Lung (tissue), 12 donors: ENCODE results near the gene FBXO22. TPM values are rescaled to one million over a fixed set of nuclear protein-coding genes. Genes with fewer than 3 reads are reported as not detected.
A peak's percentile ranks its signal among the peaks of the same experiment; 100 is the strongest.
"Not testable (repeated sequence)": the region's sequence is repeated elsewhere in the genome, so short reads cannot be mapped to it uniquely, and the experiment has no call there.

Experiments used
- ATAC-seq: fragments of 200-7000 bp; cut with Tn5 transposase; one replicate; pipeline ENCODE4 v1.9.1; 2020; ENCODE audit warnings: moderate number of reproducible peaks; ENCODE audit not compliant: insufficient read depth, low FRiP score
- DNase-seq, 3 donors: peaks; one replicate each; pipeline ENCODE4 v3.0.0-alpha.2; 2013 to 2017
- H3K27ac ChIP-seq, 2 donors: one replicate each; pipeline ENCODE4 v1.5.1; 2013; ENCODE audit warnings: mild to moderate bottlenecking in 2 of 2, moderate library complexity in 2 of 2, control low read depth in 1 of 2, inconsistent platforms in 1 of 2, low read depth in 1 of 2, low read length in 1 of 2
- H3K27me3 ChIP-seq, 3 donors: one replicate each; pipeline ENCODE4 v1.5.1; 2013; ENCODE audit warnings: low read length in 2 of 3; ENCODE audit not compliant: control insufficient read depth in 3 of 3, insufficient read depth in 3 of 3
- H3K36me3 ChIP-seq, 4 donors: one replicate each; pipeline ENCODE4 v1.5.1; 2013; ENCODE audit warnings: low read length in 4 of 4, mild to moderate bottlenecking in 1 of 4, moderate library complexity in 1 of 4; ENCODE audit not compliant: control insufficient read depth in 4 of 4, insufficient read depth in 4 of 4
- H3K4me1 ChIP-seq, 5 donors: one replicate each; pipeline ENCODE4 v1.5.1; 2013; ENCODE audit warnings: low read length in 5 of 5, mild to moderate bottlenecking in 2 of 5, moderate library complexity in 1 of 5; ENCODE audit not compliant: control insufficient read depth in 5 of 5, insufficient read depth in 5 of 5
- H3K4me3 ChIP-seq: one replicate; pipeline ENCODE4 v1.5.1; 2013; ENCODE audit warnings: mild to moderate bottlenecking, control low read depth, moderate library complexity
- H3K9ac ChIP-seq, 2 donors: one replicate each; pipeline ENCODE4 v1.5.1; 2013; ENCODE audit warnings: low read length in 2 of 2, control low read depth in 1 of 2; ENCODE audit not compliant: insufficient read depth in 1 of 2
- H3K9me3 ChIP-seq, 4 donors: one replicate each; pipeline ENCODE4 v1.5.1; 2013; ENCODE audit warnings: low read length in 3 of 4, mild to moderate bottlenecking in 1 of 4, moderate library complexity in 1 of 4; ENCODE audit not compliant: control insufficient read depth in 4 of 4, insufficient read depth in 3 of 4
- CTCF ChIP-seq: IDR thresholded peaks from 2 replicates; pipeline ENCODE4 v1.5.1; 2012; ENCODE audit warnings: mild to moderate bottlenecking; ENCODE audit errors: control extremely low read depth, extremely low read depth
- WGBS, 2 donors: extraction: QIAGEN DNeasy Blood & Tissue Kit; methylation state at CpG; one replicate each; pipeline ENCODE4 v1.1.7; 2013; 5-methylcytosine and 5-hydroxymethylcytosine counted together
- polyA plus RNA-seq, 2 donors: library from polyadenylated mRNA; stranded (reverse); fragments of 200-250 nt; gene quantifications; one replicate each; pipeline ENCODE4 v1.2.1, GENCODE V29; 2013
- total RNA-seq, 2 donors: library from RNA; depleted of rRNA in 1 of 2; stranded (reverse); fragments of >200 nt in 1 of 2; gene quantifications; one replicate each; pipeline ENCODE4 v1.2.1, GENCODE V29; 2014 to 2021
- donor health status: control.
- donor health status: control.
- donor health status: Bipolar disorder and iron deficiency.
- donor health status: healthy.
- donor health status: DM: yes; HTN: yes; CAD: no.

Gene FBXO22
- total and polyA plus RNA-seq, 4 donors: 8.6 to 29.6 (median 20.8) TPM

GRCh38 chr15:75895731-75896130 is 7.9 kb upstream of the FBXO22 start:
- no peak overlapping the region for H3K27ac ChIP-seq
- H3K9me3 ChIP-seq: no peaks in the 10 kb centered on the region
- ATAC-seq: no peak
- no peak for TF ChIP-seq CTCF
- no peak overlapping the region for H3K9ac ChIP-seq
- WGBS, 2 donors: 61 to 73% methylated on average over 2 of the region's 2 CpGs
- H3K27me3 ChIP-seq: no peaks in the 10 kb centered on the region
- no peak overlapping the region for H3K4me3 ChIP-seq
- peaks cover 0 to 20% (median 2%) of the 10 kb centered on the region in 4 donors for H3K36me3 ChIP-seq
- no peak for DNase-seq
- peaks cover 0 to 3% (median 0%) of the 10 kb centered on the region in 5 donors for H3K4me1 ChIP-seq

DNA sequence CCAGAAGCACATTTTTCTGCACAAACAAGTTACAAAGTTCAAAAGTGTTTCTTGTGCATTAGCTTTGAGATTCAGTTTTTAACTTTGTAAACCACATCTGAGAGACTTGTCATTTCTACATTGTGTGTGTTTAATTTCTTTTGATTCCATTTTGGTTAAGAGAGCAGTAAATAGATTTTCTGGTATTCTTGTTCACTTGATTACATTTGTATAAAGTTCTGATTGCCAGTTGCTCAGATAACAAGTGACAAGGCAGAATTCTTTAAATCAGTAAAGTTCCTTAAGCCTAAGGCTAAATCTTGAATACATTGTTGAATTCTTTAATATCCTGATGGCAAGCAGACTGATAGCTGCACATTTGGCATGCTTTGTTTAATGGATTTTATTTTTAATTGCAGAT is 3.1 kb upstream of the FBXO22 start:
- no peak for DNase-seq
- Histone ChIP-seq H3K4me1 (peaks cover 0 to 3% (median 0%) of the 10 kb centered on the region in 5 donors), H3K27ac (no peak overlapping the region), H3K9me3 (peaks cover 0 to 3% (median 0%) of the 10 kb centered on the region in 4 donors), H3K27me3 (no peaks in the 10 kb centered on the region), H3K36me3 (peaks cover 0 to 9% (median 4%) of the 10 kb centered on the region in 4 donors), H3K9ac (no peak overlapping the region), H3K4me3 (no peak overlapping the region)
- TF ChIP-seq CTCF: no peak
- no peak for ATAC-seq

GRCh38 chr15:75902129-75902557 is 1.5 kb upstream of the FBXO22 start:
- Histone ChIP-seq H3K4me1 (peaks cover 0 to 3% (median 0%) of the 10 kb centered on the region in 5 donors), H3K27ac (no peak overlapping the region), H3K9ac (no peak overlapping the region), H3K36me3 (peaks cover 0 to 16% (median 4%) of the 10 kb centered on the region in 4 donors), H3K9me3 (peaks cover 0 to 3% (median 0%) of the 10 kb centered on the region in 4 donors), H3K27me3 (no peaks in the 10 kb centered on the region), H3K4me3 (no peak overlapping the region)
- no peak for TF ChIP-seq CTCF
- ATAC-seq: no peak
- 23 to 48% methylated on average over 8 of the region's 8 CpGs for WGBS, 2 donors
- DNase-seq: peak in 1 of 3 donors; percentile 18

DNA sequence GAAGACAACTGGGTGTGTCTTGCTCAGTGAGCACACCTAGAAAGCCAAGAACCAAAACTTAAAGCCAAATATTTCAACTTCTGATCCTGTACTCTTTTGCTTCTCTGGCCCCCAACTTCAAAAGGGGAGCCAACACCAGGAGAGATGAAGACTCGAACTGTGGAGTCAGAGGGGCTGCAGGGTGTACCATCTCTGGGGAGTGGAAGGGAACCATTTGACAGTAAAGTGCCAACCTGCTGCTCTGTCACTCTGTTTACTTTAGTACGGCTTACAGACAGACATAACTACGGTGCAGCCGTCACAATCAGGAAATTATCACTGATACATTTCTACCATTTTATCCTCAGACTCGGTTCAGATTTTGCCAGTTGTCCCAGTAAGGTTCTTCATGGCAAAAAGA is 1.6 kb downstream of the FBXO22 start:
- no peak overlapping the region for H3K4me3 ChIP-seq
- peaks cover 0 to 15% (median 6%) of the 10 kb centered on the region in 4 donors for H3K36me3 ChIP-seq
- TF ChIP-seq CTCF: no peak
- H3K27me3 ChIP-seq: no peaks in the 10 kb centered on the region
- no peak overlapping the region for H3K9ac ChIP-seq
- H3K4me1 ChIP-seq: peaks cover 0 to 3% (median 0%) of the 10 kb centered on the region in 5 donors
- no peak overlapping the region for H3K27ac ChIP-seq
- 83 to 91% methylated on average over 5 of the region's 5 CpGs for WGBS, 2 donors
- DNase-seq (no peak), ATAC-seq (no peak)
- peaks cover 0 to 3% (median 0%) of the 10 kb centered on the region in 4 donors for H3K9me3 ChIP-seq

DNA sequence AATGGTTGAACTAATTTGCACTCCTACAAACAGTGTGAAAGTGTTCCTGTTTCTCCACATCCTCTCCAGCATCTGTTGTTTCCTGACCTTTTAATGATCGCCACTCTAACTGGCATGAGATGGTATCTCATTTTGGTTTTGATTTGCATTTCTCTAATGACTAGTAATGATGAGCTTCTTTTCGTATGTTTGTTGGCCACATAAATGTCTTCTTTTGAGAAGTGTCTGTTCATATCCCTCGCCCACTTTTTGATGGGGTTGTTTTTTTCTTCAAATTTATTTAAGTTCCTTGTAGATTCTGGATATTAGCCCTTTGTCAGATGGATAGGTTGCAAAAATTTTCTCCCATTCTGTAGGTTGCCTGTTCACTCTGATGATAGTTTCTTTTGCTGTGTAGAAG is 6.7 kb downstream of the FBXO22 start:
- not testable (repeated sequence) for H3K9ac ChIP-seq, H3K27me3 ChIP-seq, H3K9me3 ChIP-seq, H3K4me1 ChIP-seq, DNase-seq, ATAC-seq, H3K27ac ChIP-seq, H3K4me3 ChIP-seq
- peaks cover 3 to 15% (median 9%) of the 10 kb centered on the region in 4 donors for H3K36me3 ChIP-seq
- WGBS, 2 donors: 90% methylated on average over 3 of the region's 3 CpGs
